GM12865 (cell line): ENCODE measurements around the gene DOK3.

Experiments
- DNase-seq: peaks from one replicate; pipeline ENCODE4 v3.0.0; 2010; ENCODE audit warnings: low read depth
- H3K4me3 ChIP-seq: 2 replicates; pipeline ENCODE4 v1.5.1; 2011; ENCODE audit warnings: mild to moderate bottlenecking, low read depth, low read length, control low read depth
- TF ChIP-seq, protein P1 (sequence below): IDR thresholded peaks from 2 replicates; pipeline ENCODE4 v1.5.1; 2011; ENCODE audit warnings: low read length, control low read depth, low read depth, inconsistent platforms; ENCODE audit not compliant: insufficient read depth; ENCODE audit errors: missing control alignments

DOK3 gene

GRCh38 chr5:177545487-177546257 lies 36.0 kb upstream of the DOK3 start:
- TF ChIP-seq, protein P1, sequence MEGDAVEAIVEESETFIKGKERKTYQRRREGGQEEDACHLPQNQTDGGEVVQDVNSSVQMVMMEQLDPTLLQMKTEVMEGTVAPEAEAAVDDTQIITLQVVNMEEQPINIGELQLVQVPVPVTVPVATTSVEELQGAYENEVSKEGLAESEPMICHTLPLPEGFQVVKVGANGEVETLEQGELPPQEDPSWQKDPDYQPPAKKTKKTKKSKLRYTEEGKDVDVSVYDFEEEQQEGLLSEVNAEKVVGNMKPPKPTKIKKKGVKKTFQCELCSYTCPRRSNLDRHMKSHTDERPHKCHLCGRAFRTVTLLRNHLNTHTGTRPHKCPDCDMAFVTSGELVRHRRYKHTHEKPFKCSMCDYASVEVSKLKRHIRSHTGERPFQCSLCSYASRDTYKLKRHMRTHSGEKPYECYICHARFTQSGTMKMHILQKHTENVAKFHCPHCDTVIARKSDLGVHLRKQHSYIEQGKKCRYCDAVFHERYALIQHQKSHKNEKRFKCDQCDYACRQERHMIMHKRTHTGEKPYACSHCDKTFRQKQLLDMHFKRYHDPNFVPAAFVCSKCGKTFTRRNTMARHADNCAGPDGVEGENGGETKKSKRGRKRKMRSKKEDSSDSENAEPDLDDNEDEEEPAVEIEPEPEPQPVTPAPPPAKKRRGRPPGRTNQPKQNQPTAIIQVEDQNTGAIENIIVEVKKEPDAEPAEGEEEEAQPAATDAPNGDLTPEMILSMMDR = no peak
- H3K4me3 ChIP-seq = no peak overlapping the region
- DNase-seq = no peak

DNA sequence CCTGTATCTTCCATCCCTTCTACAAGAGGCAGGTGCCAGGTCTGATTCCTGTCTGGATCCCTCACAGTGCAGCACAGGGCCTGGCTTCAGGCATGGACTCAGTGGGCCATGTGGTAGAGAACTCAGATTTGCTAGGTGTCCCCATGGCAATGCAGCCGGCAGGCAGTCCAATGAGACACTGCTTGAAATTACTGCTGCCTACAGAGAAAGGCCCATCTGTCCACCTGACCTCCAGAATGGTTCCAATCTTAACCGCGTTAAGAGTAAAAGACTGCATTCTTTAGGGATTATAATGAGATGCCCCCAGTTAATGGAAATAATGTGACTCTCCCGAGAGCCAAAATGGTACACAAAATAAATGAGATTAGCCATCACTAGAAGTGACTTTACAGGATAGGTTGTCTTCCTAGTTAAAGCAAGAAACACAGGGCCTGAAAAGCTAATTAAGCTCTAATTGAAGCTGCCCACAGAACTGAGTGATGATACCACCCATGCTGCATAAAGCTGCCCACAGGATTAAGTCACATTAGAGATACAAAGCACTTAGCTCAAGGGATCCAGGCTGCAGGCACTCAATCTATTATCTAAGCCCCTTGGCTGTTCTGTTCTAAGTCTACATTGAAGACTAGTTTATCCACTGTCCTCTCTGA lies 33.3 kb upstream of the DOK3 start:
- no peak overlapping the region for H3K4me3 ChIP-seq
- TF ChIP-seq, protein P1 = no peak
- no peak for DNase-seq

- peak; percentile 14 for DNase-seq
Measured at GRCh38 chr5:177540438-177540837, 30.8 kb upstream of the DOK3 start.

DNA sequence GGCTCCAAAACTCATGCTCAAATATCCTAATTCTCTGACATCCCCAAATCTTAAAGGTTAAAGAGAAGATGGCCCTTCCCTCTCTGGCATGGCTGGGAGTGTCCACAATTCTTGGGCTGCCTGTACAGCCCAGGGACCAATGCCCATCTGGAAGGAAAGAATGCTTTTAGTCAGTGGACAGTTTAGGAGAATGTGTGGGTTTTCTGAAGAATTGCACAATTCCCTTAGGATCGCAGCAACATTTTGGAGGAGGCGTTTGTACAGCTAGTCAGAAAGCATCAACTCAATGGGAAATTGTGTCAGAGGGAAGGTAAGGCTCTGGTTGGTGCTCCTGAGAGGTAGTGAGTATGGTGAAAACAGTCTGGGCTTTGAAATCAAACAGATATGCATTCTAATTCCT lies 29.8 kb upstream of the DOK3 start:
- TF ChIP-seq, protein P1 = no peak
- H3K4me3 ChIP-seq = no peak overlapping the region
- DNase-seq = no peak

More at GRCh38 chr5:177540438-177540837, 30.8 kb upstream of the DOK3 start:
- TF ChIP-seq, protein P1 = no peak
- no peak overlapping the region for H3K4me3 ChIP-seq

GRCh38 chr5:177538876-177539275 lies 29.2 kb upstream of the DOK3 start:
- TF ChIP-seq, protein P1 = no peak
- no peak for DNase-seq

GRCh38 chr5:177537389-177538361 lies 28.0 kb upstream of the DOK3 start:
- DNase-seq = no peak

More at GRCh38 chr5:177538876-177539275, 29.2 kb upstream of the DOK3 start:
- H3K4me3 ChIP-seq = no peak overlapping the region

More at GRCh38 chr5:177537389-177538361, 28.0 kb upstream of the DOK3 start:
- no peak overlapping the region for H3K4me3 ChIP-seq
- TF ChIP-seq, protein P1 = no peak
